Prostate gland (tissue), 2 donors: ENCODE results near the gene SSPN.

Source experiments
- CTCF ChIP-seq, 4 experiments: fragments of 200-600 bp in 2 of 4; fragments of 450-650 bp in 2 of 4; sonication (generic) in 2 of 4; IDR thresholded peaks; 1 replicate in 3 of 4; 2 replicates in 1 of 4; pipeline ENCODE4 v1.5.1; 2016 to 2019; ENCODE audit warnings: antibody characterized with exemption in 4 of 4, mild to moderate bottlenecking in 2 of 4, moderate library complexity in 2 of 4
- POLR2A ChIP-seq: fragments of 450-650 bp; IDR thresholded peaks from one replicate; pipeline ENCODE4 v1.6.1; 2016; ENCODE audit warnings: antibody characterized with exemption, mild to moderate bottlenecking

GRCh38 chr12:26187014-26187798 is 8.2 kb upstream of the SSPN start:
- TF ChIP-seq CTCF (IDR thresholded peaks at IDR 0.05) (no peak), POLR2A (no peak)
